IPS-20b (cell line): ENCODE measurements around the gene RASGRP1.

Experiments
- H3K27ac ChIP-seq: one replicate; pipeline ENCODE4 v1.5.1; 2013; ENCODE audit warnings: low read length
- H3K27me3 ChIP-seq: 2 replicates; pipeline ENCODE4 v1.6.1; 2013; ENCODE audit warnings: mild to moderate bottlenecking, low read length, inconsistent platforms; ENCODE audit not compliant: insufficient read depth
- H3K36me3 ChIP-seq: 2 replicates; pipeline ENCODE4 v1.6.1; 2013; ENCODE audit warnings: low read depth, mild to moderate bottlenecking, inconsistent platforms, low read length, moderate library complexity; ENCODE audit not compliant: insufficient read depth
- H3K4me1 ChIP-seq: 2 replicates; pipeline ENCODE4 v1.6.1; 2013; ENCODE audit warnings: mild to moderate bottlenecking, control low read depth, inconsistent platforms, low read length, moderate library complexity; ENCODE audit not compliant: insufficient read depth
- H3K4me3 ChIP-seq: 2 replicates; pipeline ENCODE4 v1.5.1; 2013; ENCODE audit warnings: mild to moderate bottlenecking, low read length, inconsistent platforms
- H3K9ac ChIP-seq: 2 replicates; pipeline ENCODE4 v1.6.1; 2013; ENCODE audit warnings: low read depth, mild to moderate bottlenecking, inconsistent platforms, low read length, moderate library complexity
- H3K9me3 ChIP-seq: 2 replicates; pipeline ENCODE4 v1.6.1; 2013; ENCODE audit warnings: mild to moderate bottlenecking, low read depth, low read length, inconsistent platforms; ENCODE audit not compliant: insufficient read depth

The RASGRP1 gene

GRCh38 chr15:38518084-38518483 is 46.5 kb downstream of the RASGRP1 start:
- Histone ChIP-seq H3K36me3 (no peaks in the 10 kb centered on the region), H3K9ac (no peak overlapping the region), H3K27me3 (no peaks in the 10 kb centered on the region), H3K9me3 (no peaks in the 10 kb centered on the region), H3K4me3 (no peak overlapping the region), H3K27ac (no peak overlapping the region), H3K4me1 (peaks cover 24% of the 10 kb centered on the region; the same call in 1 of the 2 replicates)

GRCh38 chr15:38517312-38517975 is 47.2 kb downstream of the RASGRP1 start:
- H3K9me3 ChIP-seq = no peaks in the 10 kb centered on the region
- no peak overlapping the region for H3K9ac ChIP-seq
- no peaks in the 10 kb centered on the region for H3K36me3 ChIP-seq
- no peak overlapping the region for H3K27ac ChIP-seq
- H3K27me3 ChIP-seq = no peaks in the 10 kb centered on the region
- no peak overlapping the region for H3K4me3 ChIP-seq
- peaks cover 24% of the 10 kb centered on the region; the same call in 1 of the 2 replicates for H3K4me1 ChIP-seq

GRCh38 chr15:38516626-38517025 is 48.0 kb downstream of the RASGRP1 start:
- H3K27me3 ChIP-seq = no peaks in the 10 kb centered on the region
- peaks cover 24% of the 10 kb centered on the region; the same call in 1 of the 2 replicates for H3K4me1 ChIP-seq
- no peaks in the 10 kb centered on the region for H3K9me3 ChIP-seq
- H3K36me3 ChIP-seq = no peaks in the 10 kb centered on the region
- H3K27ac ChIP-seq = no peak overlapping the region
- no peak overlapping the region for H3K4me3 ChIP-seq
- H3K9ac ChIP-seq = no peak overlapping the region

- Histone ChIP-seq H3K27me3 (no peaks in the 10 kb centered on the region), H3K9me3 (no peaks in the 10 kb centered on the region), H3K4me1 (peaks cover 24% of the 10 kb centered on the region; the same call in 1 of the 2 replicates), H3K4me3 (no peak overlapping the region), H3K36me3 (no peaks in the 10 kb centered on the region), H3K27ac (no peak overlapping the region), H3K9ac (no peak overlapping the region)
Observed at GRCh38 chr15:38514601-38515000, 50.0 kb downstream of the RASGRP1 start.

- Histone ChIP-seq H3K9me3 (no peaks in the 10 kb centered on the region), H3K27ac (no peak overlapping the region), H3K27me3 (no peaks in the 10 kb centered on the region), H3K36me3 (no peaks in the 10 kb centered on the region), H3K4me1 (peaks cover 23% of the 10 kb centered on the region; the same call in 1 of the 2 replicates), H3K4me3 (no peak overlapping the region), H3K9ac (no peak overlapping the region)
Observed at GRCh38 chr15:38512901-38513300, 51.7 kb downstream of the RASGRP1 start.

DNA sequence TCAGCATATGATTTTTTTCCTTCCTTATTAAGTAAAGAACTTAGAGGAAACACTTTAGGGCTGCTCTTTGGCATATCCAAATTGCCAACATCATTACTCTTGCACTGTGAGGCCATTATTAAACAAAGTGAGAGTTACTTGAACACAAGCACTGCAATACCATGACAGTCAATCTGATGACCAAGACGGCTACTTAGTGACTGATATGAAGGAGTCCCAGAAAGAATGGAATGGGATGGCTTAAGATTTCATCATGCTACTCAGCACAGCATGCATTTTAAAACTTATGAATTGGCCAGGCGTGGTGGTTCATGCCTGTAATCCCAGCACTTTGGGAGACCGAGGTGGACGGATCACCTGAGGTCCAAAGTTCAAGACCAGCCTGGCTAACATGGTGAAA is 55.5 kb downstream of the RASGRP1 start:
- H3K9ac ChIP-seq = no peak overlapping the region
- H3K36me3 ChIP-seq = no peaks in the 10 kb centered on the region
- no peak overlapping the region for H3K27ac ChIP-seq
- no peaks in the 10 kb centered on the region for H3K9me3 ChIP-seq
- no peak overlapping the region for H3K4me3 ChIP-seq
- H3K27me3 ChIP-seq = no peaks in the 10 kb centered on the region
- no peaks in the 10 kb centered on the region for H3K4me1 ChIP-seq

DNA sequence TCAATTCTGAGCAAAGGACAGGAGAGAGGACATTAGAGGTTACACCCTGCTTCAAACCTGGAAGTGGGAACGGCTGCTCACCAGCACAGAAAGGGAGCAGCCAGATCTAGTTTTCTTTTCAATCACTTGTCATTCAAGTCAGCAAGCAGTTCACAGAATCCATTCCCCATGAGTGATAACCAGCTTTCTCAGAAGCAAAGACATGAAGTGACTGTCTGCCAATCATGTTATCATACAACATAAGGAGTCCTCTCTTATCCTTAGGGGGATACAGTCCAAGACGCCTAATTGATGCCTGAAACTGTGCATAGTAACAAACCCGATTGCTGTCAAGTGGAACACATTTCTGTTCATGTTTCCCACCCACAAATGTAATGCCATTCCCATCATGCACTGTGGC is 56.0 kb downstream of the RASGRP1 start:
- H3K27ac ChIP-seq = no peak overlapping the region

GRCh38 chr15:38507570-38507969 is 57.0 kb downstream of the RASGRP1 start:
- H3K4me1 ChIP-seq = no peaks in the 10 kb centered on the region
- no peak overlapping the region for H3K9ac ChIP-seq
- no peak overlapping the region for H3K27ac ChIP-seq
- H3K27me3 ChIP-seq = no peaks in the 10 kb centered on the region
- no peak overlapping the region for H3K4me3 ChIP-seq
- H3K36me3 ChIP-seq = no peaks in the 10 kb centered on the region
- no peaks in the 10 kb centered on the region for H3K9me3 ChIP-seq

More for the DNA sequence above, 56.0 kb downstream of the RASGRP1 start:
- H3K4me1 ChIP-seq = no peaks in the 10 kb centered on the region
- no peaks in the 10 kb centered on the region for H3K9me3 ChIP-seq
- no peak overlapping the region for H3K4me3 ChIP-seq
- no peaks in the 10 kb centered on the region for H3K27me3 ChIP-seq
- H3K36me3 ChIP-seq = no peaks in the 10 kb centered on the region
- no peak overlapping the region for H3K9ac ChIP-seq

- Histone ChIP-seq H3K4me1 (no peaks in the 10 kb centered on the region), H3K9ac (no peak overlapping the region), H3K27me3 (no peaks in the 10 kb centered on the region), H3K36me3 (no peaks in the 10 kb centered on the region), H3K4me3 (no peak overlapping the region), H3K9me3 (no peaks in the 10 kb centered on the region), H3K27ac (no peak overlapping the region)
Observed at GRCh38 chr15:38506997-38507396, 57.6 kb downstream of the RASGRP1 start.

GRCh38 chr15:38504680-38505467 is 59.7 kb downstream of the RASGRP1 start:
- no peaks in the 10 kb centered on the region for H3K9me3 ChIP-seq
- no peaks in the 10 kb centered on the region for H3K36me3 ChIP-seq
- H3K4me1 ChIP-seq = no peaks in the 10 kb centered on the region
- H3K4me3 ChIP-seq = no peak overlapping the region
- H3K27me3 ChIP-seq = no peaks in the 10 kb centered on the region
- no peak overlapping the region for H3K9ac ChIP-seq
- no peak overlapping the region for H3K27ac ChIP-seq

DNA sequence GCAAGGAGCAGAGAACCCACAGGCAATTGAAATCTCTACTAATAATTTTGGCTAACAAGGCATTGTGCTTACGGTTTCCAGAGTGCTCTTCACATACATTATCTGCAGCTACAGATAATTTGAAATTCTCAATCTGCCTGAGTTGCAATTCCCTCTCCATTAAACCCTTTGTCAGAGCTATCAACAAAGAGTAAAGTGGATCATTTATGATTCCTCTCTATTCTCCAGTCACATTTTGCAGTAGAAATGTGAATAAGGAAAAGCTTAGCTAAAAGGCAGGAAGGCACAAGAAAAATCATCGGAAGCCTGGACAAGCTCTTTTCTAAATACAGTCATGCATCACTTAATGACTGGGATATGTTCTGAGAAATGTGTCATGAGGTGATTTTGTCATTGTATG is 61.1 kb downstream of the RASGRP1 start:
- Histone ChIP-seq H3K36me3 (no peaks in the 10 kb centered on the region), H3K4me1 (no peaks in the 10 kb centered on the region)

DNA sequence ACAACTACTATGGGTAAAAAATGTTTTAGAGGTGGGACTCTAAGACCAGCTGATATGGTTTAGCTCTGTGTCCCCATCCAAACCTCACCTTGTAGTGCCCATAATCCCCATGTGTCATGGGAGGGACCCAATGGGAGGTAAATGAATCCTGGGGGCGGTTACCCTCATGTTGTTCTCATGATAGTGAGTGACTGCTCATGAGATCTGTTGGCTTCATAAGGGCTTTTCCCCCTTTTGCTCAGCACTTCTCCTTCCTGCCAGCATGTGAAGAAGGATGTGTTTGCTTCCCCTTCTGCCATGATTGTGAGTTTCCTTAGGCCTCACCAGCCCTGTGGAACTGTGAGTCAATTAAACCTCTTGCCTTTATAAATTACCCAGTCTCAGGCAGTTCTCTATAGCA is 65.0 kb downstream of the RASGRP1 start:
- Histone ChIP-seq H3K9me3 (no peaks in the 10 kb centered on the region), H3K36me3 (no peaks in the 10 kb centered on the region), H3K27me3 (no peaks in the 10 kb centered on the region), H3K9ac (no peak overlapping the region), H3K4me3 (no peak overlapping the region), H3K4me1 (no peaks in the 10 kb centered on the region), H3K27ac (no peak overlapping the region)

More for the DNA sequence above, 61.1 kb downstream of the RASGRP1 start:
- Histone ChIP-seq H3K27me3 (no peaks in the 10 kb centered on the region), H3K9me3 (no peaks in the 10 kb centered on the region), H3K9ac (no peak overlapping the region), H3K4me3 (no peak overlapping the region), H3K27ac (no peak overlapping the region)
